Calu3 (cell line): ENCODE results near the gene C21orf91. TPM values are rescaled to one million over a fixed set of nuclear protein-coding genes. Genes with fewer than 3 reads are reported as not detected.

Source experiments
- BruUV-seq: library from RNA; stranded (reverse); fragments of 400-500 nt; replicated peaks from 2 replicates; lab custom pipeline; 2021; lab: Mats Ljungman, UMichigan
- CTCF ChIA-PET: fragments of 300-600 bp; sonication (Branson Sonifier 250); formaldehyde crosslinking; loops from one replicate; lab custom pipeline; 2022; ENCODE audit warnings: antibody characterized with exemption; lab: Charles Lee
- DNase-seq: peaks from one replicate; pipeline ENCODE4 v3.0.0; 2022
- H3K27ac Mint-ChIP-seq: one replicate; pipeline ENCODE4 v1.8.0; 2022; ENCODE audit warnings: mixed read lengths; ENCODE audit not compliant: unreplicated experiment
- H3K27me3 Mint-ChIP-seq: one replicate; pipeline ENCODE4 v1.8.0; 2022; ENCODE audit warnings: mixed read lengths; ENCODE audit not compliant: unreplicated experiment
- H3K36me3 Mint-ChIP-seq: one replicate; pipeline ENCODE4 v1.8.0; 2022; ENCODE audit warnings: mild to moderate bottlenecking, moderate library complexity, mixed read lengths; ENCODE audit not compliant: insufficient read depth, unreplicated experiment
- H3K4me1 Mint-ChIP-seq: one replicate; pipeline ENCODE4 v1.8.0; 2022; ENCODE audit warnings: mild to moderate bottlenecking, low read depth, mixed read lengths; ENCODE audit not compliant: unreplicated experiment
- H3K4me3 Mint-ChIP-seq: one replicate; pipeline ENCODE4 v1.8.0; 2022; ENCODE audit warnings: mild to moderate bottlenecking, low read depth, moderate library complexity, mixed read lengths; ENCODE audit not compliant: unreplicated experiment
- H3K9me3 Mint-ChIP-seq: one replicate; pipeline ENCODE4 v1.8.0; 2022; ENCODE audit warnings: low read depth, mixed read lengths; ENCODE audit not compliant: unreplicated experiment
- intact Hi-C: fragments of 100-400 bp; cut with micrococcal nuclease; formaldehyde crosslinking; loops from one replicate; pipeline ENCODE4 v1.10.0; 2022; ENCODE audit not compliant: unreplicated experiment
- total RNA-seq: library from RNA; stranded (reverse); gene quantifications from 2 replicates; pipeline ENCODE4 v1.2.3, GENCODE V29; 2022
- TF ChIP-seq, protein P1 (sequence below): fragments of 200-600 bp; IDR thresholded peaks from one replicate; pipeline ENCODE4 v1.8.0; 2022; ENCODE audit warnings: antibody characterized with exemption; ENCODE audit not compliant: unreplicated experiment

C21orf91 gene
- total RNA-seq, 1 experiment from 2014 or later: 9.6 TPM

DNA sequence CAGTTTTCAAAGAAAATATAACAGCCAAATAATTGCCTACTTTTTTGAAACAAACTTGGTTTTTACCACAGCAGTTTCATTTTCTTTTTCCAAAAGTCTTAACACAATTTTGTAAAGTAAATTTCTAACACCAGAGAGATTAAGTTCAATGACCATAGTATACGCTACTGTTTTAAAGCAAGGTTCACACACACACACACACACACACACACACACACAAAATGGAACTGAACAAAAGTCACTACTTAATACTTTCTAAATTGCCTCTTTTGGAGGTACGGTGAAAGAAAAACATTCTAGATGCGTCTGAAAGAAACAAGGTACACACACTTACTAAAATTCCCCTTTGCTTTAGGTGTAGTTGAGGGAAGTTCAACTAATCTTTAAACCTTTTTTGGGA is 30.1 kb downstream of the C21orf91 start:
- BruUV-seq: no TSS peak
- DNase-seq: no peak
- CTCF ChIA-PET: no interaction called here
- H3K27ac Mint-ChIP-seq: no peak overlapping the region
- intact Hi-C loops: no loop called here
- H3K4me3 Mint-ChIP-seq: no peak overlapping the region
- TF ChIP-seq, protein P1, sequence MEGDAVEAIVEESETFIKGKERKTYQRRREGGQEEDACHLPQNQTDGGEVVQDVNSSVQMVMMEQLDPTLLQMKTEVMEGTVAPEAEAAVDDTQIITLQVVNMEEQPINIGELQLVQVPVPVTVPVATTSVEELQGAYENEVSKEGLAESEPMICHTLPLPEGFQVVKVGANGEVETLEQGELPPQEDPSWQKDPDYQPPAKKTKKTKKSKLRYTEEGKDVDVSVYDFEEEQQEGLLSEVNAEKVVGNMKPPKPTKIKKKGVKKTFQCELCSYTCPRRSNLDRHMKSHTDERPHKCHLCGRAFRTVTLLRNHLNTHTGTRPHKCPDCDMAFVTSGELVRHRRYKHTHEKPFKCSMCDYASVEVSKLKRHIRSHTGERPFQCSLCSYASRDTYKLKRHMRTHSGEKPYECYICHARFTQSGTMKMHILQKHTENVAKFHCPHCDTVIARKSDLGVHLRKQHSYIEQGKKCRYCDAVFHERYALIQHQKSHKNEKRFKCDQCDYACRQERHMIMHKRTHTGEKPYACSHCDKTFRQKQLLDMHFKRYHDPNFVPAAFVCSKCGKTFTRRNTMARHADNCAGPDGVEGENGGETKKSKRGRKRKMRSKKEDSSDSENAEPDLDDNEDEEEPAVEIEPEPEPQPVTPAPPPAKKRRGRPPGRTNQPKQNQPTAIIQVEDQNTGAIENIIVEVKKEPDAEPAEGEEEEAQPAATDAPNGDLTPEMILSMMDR: no peak
- no peaks in the 10 kb centered on the region for H3K27me3 Mint-ChIP-seq
- no peaks in the 10 kb centered on the region for H3K4me1 Mint-ChIP-seq
- no peaks in the 10 kb centered on the region for H3K9me3 Mint-ChIP-seq
- H3K36me3 Mint-ChIP-seq: no peaks in the 10 kb centered on the region

DNA sequence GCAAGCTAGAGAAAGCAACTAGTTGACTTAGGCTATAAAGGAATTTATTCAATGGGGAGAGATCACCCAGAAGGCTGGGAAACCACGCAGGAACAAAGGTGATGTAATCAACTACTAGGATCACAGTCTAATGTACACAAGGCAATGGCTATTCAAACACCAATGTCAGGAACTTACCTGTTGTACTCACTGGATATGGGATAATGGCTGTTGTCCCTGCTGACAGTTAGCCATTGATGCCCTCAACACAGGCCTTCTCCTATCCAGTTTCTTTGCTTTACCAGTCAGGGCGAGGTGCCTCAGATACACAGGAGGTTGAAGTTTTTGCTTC is 32.3 kb downstream of the C21orf91 start:
- intact Hi-C loops: no loop called here

DNA sequence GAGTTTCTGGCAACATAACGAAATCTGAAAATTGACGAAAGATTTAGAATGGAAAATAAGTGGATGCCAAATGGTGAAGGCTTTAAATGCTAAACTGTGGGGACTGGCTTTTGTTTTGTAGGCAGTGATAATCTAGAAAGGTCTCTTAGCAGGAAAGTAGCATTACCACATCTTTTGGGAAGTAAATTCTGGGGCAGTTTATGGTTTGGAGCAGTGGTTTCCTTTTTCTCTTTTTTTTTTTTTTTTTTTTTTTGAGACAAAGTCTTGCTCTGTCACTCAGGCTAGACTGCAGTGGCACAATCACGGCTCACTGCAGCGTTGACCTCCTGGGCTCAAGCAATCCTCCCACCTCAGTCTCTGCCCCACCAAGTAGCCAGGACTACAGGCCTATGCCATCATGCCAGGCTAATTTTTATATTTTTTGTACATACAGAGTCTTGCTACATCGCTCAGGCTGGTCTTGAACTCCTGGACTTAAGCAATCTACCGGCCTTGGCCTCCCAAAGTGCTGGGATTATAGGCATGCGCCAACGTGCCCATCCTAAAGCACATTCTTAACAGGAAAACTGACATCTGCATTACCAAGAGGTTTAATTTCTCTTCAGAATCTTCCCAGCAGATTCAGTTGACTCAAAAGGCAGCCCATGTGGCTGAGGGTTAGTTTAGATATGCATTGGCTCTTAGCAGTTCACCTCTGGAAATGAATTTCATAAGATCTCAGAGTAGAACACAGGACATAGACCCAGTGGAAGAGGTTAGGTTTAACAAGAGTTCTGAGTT is 32.9 kb downstream of the C21orf91 start:
- TF ChIP-seq, protein P1: no peak

More for the DNA sequence above, 32.3 kb downstream of the C21orf91 start:
- no peaks in the 10 kb centered on the region for H3K4me1 Mint-ChIP-seq
- no peaks in the 10 kb centered on the region for H3K27me3 Mint-ChIP-seq
- CTCF ChIA-PET: no interaction called here
- TF ChIP-seq, protein P1: no peak
- no peaks in the 10 kb centered on the region for H3K36me3 Mint-ChIP-seq
- H3K4me3 Mint-ChIP-seq: no peak overlapping the region
- no TSS peak for BruUV-seq
- DNase-seq: no peak
- H3K9me3 Mint-ChIP-seq: no peaks in the 10 kb centered on the region
- H3K27ac Mint-ChIP-seq: no peak overlapping the region

DNA sequence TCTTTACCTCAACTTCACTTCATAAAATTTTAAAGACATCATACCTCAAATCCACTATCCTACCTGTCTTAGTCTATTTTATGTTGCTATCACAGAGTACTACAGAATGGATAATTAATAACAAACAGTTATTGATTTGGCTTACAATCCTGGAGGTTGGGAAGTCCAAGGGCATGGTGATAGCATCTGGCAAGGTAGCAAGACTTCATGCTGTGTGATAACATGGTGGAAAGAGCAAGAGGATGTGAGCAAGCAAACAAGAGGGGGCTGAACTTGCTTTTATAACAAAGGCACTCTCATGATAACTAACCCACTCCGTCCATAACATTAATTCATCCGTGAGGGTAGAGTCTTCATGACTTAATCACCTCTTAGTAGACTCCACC is 33.8 kb downstream of the C21orf91 start:
- Mint-ChIP-seq H3K27me3 (no peaks in the 10 kb centered on the region), H3K4me1 (no peaks in the 10 kb centered on the region), H3K36me3 (no peaks in the 10 kb centered on the region), H3K9me3 (no peaks in the 10 kb centered on the region), H3K27ac (no peak overlapping the region), H3K4me3 (no peak overlapping the region)
- CTCF ChIA-PET: no interaction called here
- intact Hi-C loops: no loop called here
- TF ChIP-seq, protein P1: no peak
- no peak for DNase-seq
- no TSS peak for BruUV-seq

More for the DNA sequence above, 32.9 kb downstream of the C21orf91 start:
- no peaks in the 10 kb centered on the region for H3K36me3 Mint-ChIP-seq
- no peaks in the 10 kb centered on the region for H3K27me3 Mint-ChIP-seq
- DNase-seq: no peak
- BruUV-seq: no TSS peak
- no peak overlapping the region for H3K4me3 Mint-ChIP-seq
- CTCF ChIA-PET: no interaction called here
- H3K9me3 Mint-ChIP-seq: no peaks in the 10 kb centered on the region
- intact Hi-C loops: no loop called here
- no peaks in the 10 kb centered on the region for H3K4me1 Mint-ChIP-seq
- no peak overlapping the region for H3K27ac Mint-ChIP-seq
